ENCODE results near the gene MYT1. TPM values are rescaled to one million over a fixed set of nuclear protein-coding genes. Genes with fewer than 3 reads are reported as not detected.

The MYT1 gene
- total and polyA plus RNA-seq, 2 of the 13 experiments (the other 11 are each of a cell fraction or from before 2014, with no cell fraction given), result 0.58 to 2.5 TPM

GRCh38 chr20:64242003-64242796, 77.9 kb downstream of the MYT1 start (continued):
- TF ChIP-seq ZNF687 (CRISPR knock-in tag; IDR thresholded peaks at IDR 0.05), result peak; percentile 56
- TF ChIP-seq CREM (IDR thresholded peaks at IDR 0.05), result no peak
- TF ChIP-seq CREM (CRISPR knock-in tag; IDR thresholded peaks at IDR 0.05), result no peak
- TF ChIP-seq, protein P1, sequence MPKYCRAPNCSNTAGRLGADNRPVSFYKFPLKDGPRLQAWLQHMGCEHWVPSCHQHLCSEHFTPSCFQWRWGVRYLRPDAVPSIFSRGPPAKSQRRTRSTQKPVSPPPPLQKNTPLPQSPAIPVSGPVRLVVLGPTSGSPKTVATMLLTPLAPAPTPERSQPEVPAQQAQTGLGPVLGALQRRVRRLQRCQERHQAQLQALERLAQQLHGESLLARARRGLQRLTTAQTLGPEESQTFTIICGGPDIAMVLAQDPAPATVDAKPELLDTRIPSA (CRISPR knock-in tag; IDR thresholded peaks at IDR 0.05; ENCODE audit: borderline replicate concordance), result no peak
- TF ChIP-seq ELK4 (CRISPR knock-in tag; IDR thresholded peaks at IDR 0.05; ENCODE audit: borderline replicate concordance), result no peak
- TF ChIP-seq, protein P2, sequence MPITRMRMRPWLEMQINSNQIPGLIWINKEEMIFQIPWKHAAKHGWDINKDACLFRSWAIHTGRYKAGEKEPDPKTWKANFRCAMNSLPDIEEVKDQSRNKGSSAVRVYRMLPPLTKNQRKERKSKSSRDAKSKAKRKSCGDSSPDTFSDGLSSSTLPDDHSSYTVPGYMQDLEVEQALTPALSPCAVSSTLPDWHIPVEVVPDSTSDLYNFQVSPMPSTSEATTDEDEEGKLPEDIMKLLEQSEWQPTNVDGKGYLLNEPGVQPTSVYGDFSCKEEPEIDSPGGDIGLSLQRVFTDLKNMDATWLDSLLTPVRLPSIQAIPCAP (CRISPR knock-in tag; IDR thresholded peaks at IDR 0.05; ENCODE audit: low read depth), result no peak
- TF ChIP-seq, protein P3, sequence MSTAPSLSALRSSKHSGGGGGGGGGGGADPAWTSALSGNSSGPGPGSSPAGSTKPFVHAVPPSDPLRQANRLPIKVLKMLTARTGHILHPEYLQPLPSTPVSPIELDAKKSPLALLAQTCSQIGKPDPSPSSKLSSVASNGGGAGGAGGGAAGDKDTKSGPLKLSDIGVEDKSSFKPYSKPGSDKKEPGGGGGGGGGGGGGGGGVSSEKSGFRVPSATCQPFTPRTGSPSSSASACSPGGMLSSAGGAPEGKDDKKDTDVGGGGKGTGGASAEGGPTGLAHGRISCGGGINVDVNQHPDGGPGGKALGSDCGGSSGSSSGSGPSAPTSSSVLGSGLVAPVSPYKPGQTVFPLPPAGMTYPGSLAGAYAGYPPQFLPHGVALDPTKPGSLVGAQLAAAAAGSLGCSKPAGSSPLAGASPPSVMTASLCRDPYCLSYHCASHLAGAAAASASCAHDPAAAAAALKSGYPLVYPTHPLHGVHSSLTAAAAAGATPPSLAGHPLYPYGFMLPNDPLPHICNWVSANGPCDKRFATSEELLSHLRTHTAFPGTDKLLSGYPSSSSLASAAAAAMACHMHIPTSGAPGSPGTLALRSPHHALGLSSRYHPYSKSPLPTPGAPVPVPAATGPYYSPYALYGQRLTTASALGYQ (CRISPR knock-in tag; IDR thresholded peaks at IDR 0.05), result no peak
- TF ChIP-seq BCL3 (CRISPR knock-in tag; IDR thresholded peaks at IDR 0.05), result no peak
- no peak for TF ChIP-seq ZBTB21 (CRISPR knock-in tag; IDR thresholded peaks at IDR 0.05)
- no peak for TF ChIP-seq KDM5A (IDR thresholded peaks at IDR 0.05; ENCODE audit: borderline replicate concordance, low read length)
- TF ChIP-seq, protein P4, sequence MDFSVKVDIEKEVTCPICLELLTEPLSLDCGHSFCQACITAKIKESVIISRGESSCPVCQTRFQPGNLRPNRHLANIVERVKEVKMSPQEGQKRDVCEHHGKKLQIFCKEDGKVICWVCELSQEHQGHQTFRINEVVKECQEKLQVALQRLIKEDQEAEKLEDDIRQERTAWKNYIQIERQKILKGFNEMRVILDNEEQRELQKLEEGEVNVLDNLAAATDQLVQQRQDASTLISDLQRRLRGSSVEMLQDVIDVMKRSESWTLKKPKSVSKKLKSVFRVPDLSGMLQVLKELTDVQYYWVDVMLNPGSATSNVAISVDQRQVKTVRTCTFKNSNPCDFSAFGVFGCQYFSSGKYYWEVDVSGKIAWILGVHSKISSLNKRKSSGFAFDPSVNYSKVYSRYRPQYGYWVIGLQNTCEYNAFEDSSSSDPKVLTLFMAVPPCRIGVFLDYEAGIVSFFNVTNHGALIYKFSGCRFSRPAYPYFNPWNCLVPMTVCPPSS (IDR thresholded peaks at IDR 0.05), result no peak
- TF ChIP-seq ZNF510 (CRISPR knock-in tag; IDR thresholded peaks at IDR 0.05; ENCODE audit: low read depth), result no peak
- no peak for TF ChIP-seq NR2F6 (IDR thresholded peaks at IDR 0.05)
- no peak for TF ChIP-seq NR2F6 (CRISPR knock-in tag; IDR thresholded peaks at IDR 0.05)
- TF ChIP-seq, protein P5, sequence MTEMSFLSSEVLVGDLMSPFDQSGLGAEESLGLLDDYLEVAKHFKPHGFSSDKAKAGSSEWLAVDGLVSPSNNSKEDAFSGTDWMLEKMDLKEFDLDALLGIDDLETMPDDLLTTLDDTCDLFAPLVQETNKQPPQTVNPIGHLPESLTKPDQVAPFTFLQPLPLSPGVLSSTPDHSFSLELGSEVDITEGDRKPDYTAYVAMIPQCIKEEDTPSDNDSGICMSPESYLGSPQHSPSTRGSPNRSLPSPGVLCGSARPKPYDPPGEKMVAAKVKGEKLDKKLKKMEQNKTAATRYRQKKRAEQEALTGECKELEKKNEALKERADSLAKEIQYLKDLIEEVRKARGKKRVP (CRISPR knock-in tag; IDR thresholded peaks at IDR 0.05), result no peak

Measured in HepG2 (cell line).